ENCODE measurements around the gene FAM177B.

FAM177B gene

DNA sequence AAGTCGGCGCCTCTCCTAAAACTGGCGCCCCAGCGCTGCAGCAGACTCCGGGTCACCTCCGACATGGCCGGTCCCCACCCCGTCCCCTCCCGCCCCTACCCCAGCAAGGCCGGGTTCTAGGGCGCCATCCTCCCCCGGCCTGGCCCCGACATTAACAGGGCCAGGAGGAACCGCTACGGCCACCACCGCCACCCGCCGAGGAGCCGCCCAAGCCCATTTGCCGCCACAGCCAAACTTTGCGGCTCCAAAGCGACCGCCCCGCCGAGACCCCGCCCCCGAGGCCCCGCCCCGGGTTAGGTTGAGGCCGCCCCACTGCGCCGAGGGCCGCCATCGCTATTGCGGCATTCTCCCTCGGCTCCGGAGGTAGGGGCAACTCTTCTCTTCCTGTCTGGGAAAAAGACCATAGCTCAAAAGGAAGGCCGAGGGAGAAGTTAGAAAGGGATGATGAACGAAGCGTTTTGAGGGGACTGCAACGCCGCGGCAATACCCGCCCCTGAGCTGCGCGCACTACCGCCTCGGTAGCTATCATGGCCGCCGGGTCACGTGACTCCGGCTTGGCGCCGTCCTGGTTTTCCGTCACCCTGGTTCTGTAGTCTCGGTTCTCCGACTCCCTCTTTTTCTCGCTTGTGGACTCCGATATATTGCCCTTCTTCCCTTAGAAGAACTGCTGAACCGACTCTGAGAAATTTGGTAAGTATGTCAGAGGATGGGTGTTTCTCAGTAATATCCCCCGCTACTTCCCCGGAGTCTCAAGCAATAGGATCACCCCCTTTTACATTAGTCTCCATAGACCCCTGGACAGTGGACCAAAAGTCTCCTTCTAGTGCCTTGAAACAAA lies 24.5 kb upstream of the FAM177B start, which contains the start of the genes AIDA and BROX:
Gene AIDA (minus strand): TSS at position 239 of the 838 bp plus-strand sequence. CDS start 174 bp downstream, at position 65.
Gene BROX (plus strand): TSS at position 312 of the 838 bp plus-strand sequence. CDS start 3,136 bp downstream, outside the sequence.
- Histone ChIP-seq H3K4me2 (ENCODE audit: low read length, poor library complexity, severe bottlenecking) (peak within 1 kb of the TSS; percentile 80), H3K23ac (ENCODE audit: low read length in 2 of 2) (peak within 1 kb of the TSS in 1 of 2 experiments; percentile 99), H2BK15ac (ENCODE audit: low read depth, poor library complexity, severe bottlenecking) (peak within 1 kb of the TSS; percentile 83), H3K4me1 (ENCODE audit: control insufficient read depth, insufficient read depth, low read depth, low read length) (peaks cover 2% of the 10 kb centered on the region), H2BK120ac (ENCODE audit: low read depth, low read length) (peak within 1 kb of the TSS; percentile 94), H3K27me3 (ENCODE audit: control insufficient read depth in 1 of 2, insufficient read depth in 1 of 2, low read length in 2 of 2) (no peaks in the 10 kb centered on the region), H4K91ac (ENCODE audit: low read length) (peak within 1 kb of the TSS; percentile 90), H3K4ac (ENCODE audit: low read depth in 1 of 2, low read length in 2 of 2) (peak within 1 kb of the TSS; percentile 88 to 90), H3K9ac (ENCODE audit: low read length) (peak within 1 kb of the TSS; percentile 99), H3K36me3 (ENCODE audit: control insufficient read depth in 1 of 2, insufficient read depth in 2 of 2, low read depth in 1 of 2, low read length in 2 of 2) (peaks cover 3 to 39% of the 10 kb centered on the region in 2 experiments), H3K14ac (ENCODE audit: low read length in 2 of 2) (peak within 1 kb of the TSS in 1 of 2 experiments; percentile 72), H2BK5ac (ENCODE audit: low read depth, low read length, poor library complexity, severe bottlenecking) (peak within 1 kb of the TSS; percentile 54), H4K8ac (ENCODE audit: low read length) (peak within 1 kb of the TSS; percentile 95), H3K79me1 (replicated peaks; ENCODE audit: low read length, poor library complexity, severe bottlenecking) (peaks cover 5% of the 10 kb centered on the region), H3K9me3 (ENCODE audit: control insufficient read depth, low read length) (no peaks in the 10 kb centered on the region), H2AFZ (ENCODE audit: low read depth, low read length) (peak within 1 kb of the TSS; percentile 81), H3K27ac (ENCODE audit: low read length, poor library complexity, severe bottlenecking) (peak within 1 kb of the TSS; percentile 97), H2AK5ac (ENCODE audit: low read length, severe bottlenecking) (peak within 1 kb of the TSS; percentile 57), H3K18ac (ENCODE audit: low read depth in 1 of 2, low read length in 2 of 2) (peak within 1 kb of the TSS; percentile 94 to 96), H3K4me3 (ENCODE audit: insufficient read depth in 1 of 2, low read depth in 1 of 2, low read length in 2 of 2) (peak within 1 kb of the TSS; percentile 81 to 98), H2BK12ac (ENCODE audit: low read length in 2 of 2) (peak within 1 kb of the TSS in 1 of 2 experiments; percentile 52)
- WGBS: under 1% methylated on average over 39 of the region's 62 CpGs
- peak; percentile 90 for DNase-seq

DNA sequence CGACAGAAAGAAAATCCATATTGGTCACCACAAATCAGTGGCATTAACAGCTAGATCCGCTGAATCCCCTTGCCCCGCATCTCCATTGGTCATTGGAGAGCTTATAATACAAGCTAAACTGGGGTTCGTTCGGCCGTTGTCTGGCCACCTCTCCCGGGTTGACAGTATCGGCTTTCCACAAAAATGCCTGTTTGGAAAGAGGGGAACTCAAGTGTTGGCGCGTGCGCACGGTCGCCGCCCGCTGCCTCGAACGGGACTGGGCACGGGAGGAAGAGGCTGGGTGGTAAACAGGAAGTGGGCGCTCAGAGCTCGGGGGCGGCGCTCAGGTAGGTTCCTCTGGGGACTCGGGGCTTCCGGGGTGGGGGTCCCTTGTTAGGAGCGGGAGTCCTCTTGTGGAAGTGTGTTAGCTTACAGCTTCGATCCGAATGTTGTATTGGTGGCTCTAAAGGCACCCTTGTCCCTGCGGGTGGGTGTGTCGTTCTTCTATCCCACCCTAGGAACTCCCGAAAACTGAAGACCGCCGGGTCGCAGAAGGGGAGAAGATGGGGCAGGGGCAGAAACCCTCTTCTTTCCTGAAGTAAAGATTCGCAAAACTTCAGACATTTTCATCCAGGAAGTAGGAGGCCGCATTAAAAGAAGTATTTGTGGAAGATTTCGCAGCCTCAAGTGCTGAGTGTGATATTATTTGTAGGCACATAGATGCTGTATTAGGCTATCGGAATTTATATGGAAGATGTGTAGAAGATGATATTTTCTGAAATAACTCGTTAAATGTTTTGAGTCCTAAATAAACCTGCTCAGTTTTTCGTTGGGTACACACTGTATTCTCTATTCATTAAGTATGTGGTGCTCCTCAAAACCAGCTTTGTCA lies 23.7 kb upstream of the FAM177B start:
- peaks cover 2 to 46% of the 10 kb centered on the region in 2 experiments for H3K36me3 ChIP-seq (ENCODE audit: control insufficient read depth in 1 of 2, insufficient read depth in 2 of 2, low read depth in 1 of 2, low read length in 2 of 2)
- under 1% methylated on average over 34 of the region's 39 CpGs for WGBS
- peak overlapping the region; percentile 81 for H2AFZ ChIP-seq (ENCODE audit: low read depth, low read length)
- H3K23ac ChIP-seq (ENCODE audit: low read length in 2 of 2): no peak overlapping the region
- peak overlapping the region; percentile 75 to 92 for H3K4me3 ChIP-seq (ENCODE audit: insufficient read depth in 1 of 2, low read depth in 1 of 2, low read length in 2 of 2)
- H2BK5ac ChIP-seq (ENCODE audit: low read depth, low read length, poor library complexity, severe bottlenecking): peak overlapping the region; percentile 36
- peak; percentile 96 for DNase-seq
- peak overlapping the region in 1 of 2 experiments; percentile 48 for H3K14ac ChIP-seq (ENCODE audit: low read length in 2 of 2)
- H2BK15ac ChIP-seq (ENCODE audit: low read depth, poor library complexity, severe bottlenecking): no peak overlapping the region
- peak overlapping the region; percentile 97 for H3K27ac ChIP-seq (ENCODE audit: low read length, poor library complexity, severe bottlenecking)
- H3K4me2 ChIP-seq (ENCODE audit: low read length, poor library complexity, severe bottlenecking): peak overlapping the region; percentile 64
- H4K8ac ChIP-seq (ENCODE audit: low read length): peak overlapping the region; percentile 41
- no peaks in the 10 kb centered on the region for H3K27me3 ChIP-seq (ENCODE audit: control insufficient read depth in 1 of 2, insufficient read depth in 1 of 2, low read length in 2 of 2)
- H4K91ac ChIP-seq (ENCODE audit: low read length): no peak overlapping the region
- peak overlapping the region; percentile 71 to 94 for H3K18ac ChIP-seq (ENCODE audit: low read depth in 1 of 2, low read length in 2 of 2)
- H2BK120ac ChIP-seq (ENCODE audit: low read depth, low read length): no peak overlapping the region
- H3K79me1 ChIP-seq (replicated peaks; ENCODE audit: low read length, poor library complexity, severe bottlenecking): peaks cover 5% of the 10 kb centered on the region
- H3K9ac ChIP-seq (ENCODE audit: low read length): peak overlapping the region; percentile 99
- no peaks in the 10 kb centered on the region for H3K9me3 ChIP-seq (ENCODE audit: control insufficient read depth, low read length)
- H2AK5ac ChIP-seq (ENCODE audit: low read length, severe bottlenecking): peak overlapping the region; percentile 57
- H2BK12ac ChIP-seq (ENCODE audit: low read length in 2 of 2): peak overlapping the region in 1 of 2 experiments; percentile 52
- H3K4me1 ChIP-seq (ENCODE audit: control insufficient read depth, insufficient read depth, low read depth, low read length): peaks cover 2% of the 10 kb centered on the region
- peak overlapping the region; percentile 61 to 88 for H3K4ac ChIP-seq (ENCODE audit: low read depth in 1 of 2, low read length in 2 of 2)

DNA sequence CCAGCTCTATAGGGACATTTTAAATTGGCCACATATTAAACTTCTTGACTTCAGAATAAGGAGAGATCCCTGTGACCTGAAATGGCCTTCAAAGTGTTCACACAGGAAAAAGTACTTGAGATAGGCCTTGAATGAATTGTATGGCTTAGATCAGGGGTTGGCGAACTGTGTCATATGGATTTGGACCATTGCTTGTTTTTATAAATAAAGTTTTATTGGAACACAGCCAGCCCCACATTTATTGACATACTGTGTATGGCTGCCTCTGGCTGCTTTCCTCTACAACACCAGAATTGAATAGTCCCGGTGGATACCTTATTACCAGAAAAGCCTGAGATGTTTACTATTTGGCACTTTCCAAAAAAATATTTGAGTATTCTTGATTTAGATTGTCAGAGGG lies 20.6 kb upstream of the FAM177B start:
- Histone ChIP-seq H3K9me3 (ENCODE audit: control insufficient read depth, low read length) (no peaks in the 10 kb centered on the region), H2BK120ac (ENCODE audit: low read depth, low read length) (no peak overlapping the region)

More for the DNA sequence above, 20.6 kb upstream of the FAM177B start:
- Histone ChIP-seq H2AK5ac (ENCODE audit: low read length, severe bottlenecking) (no peak overlapping the region), H3K4me1 (ENCODE audit: control insufficient read depth, insufficient read depth, low read depth, low read length) (peaks cover 2% of the 10 kb centered on the region), H3K27ac (ENCODE audit: low read length, poor library complexity, severe bottlenecking) (no peak overlapping the region), H4K8ac (ENCODE audit: low read length) (no peak overlapping the region), H3K4me2 (ENCODE audit: low read length, poor library complexity, severe bottlenecking) (no peak overlapping the region), H3K23ac (ENCODE audit: low read length in 2 of 2) (no peak overlapping the region), H3K18ac (ENCODE audit: low read depth in 1 of 2, low read length in 2 of 2) (no peak overlapping the region), H3K27me3 (ENCODE audit: control insufficient read depth in 1 of 2, insufficient read depth in 1 of 2, low read length in 2 of 2) (no peaks in the 10 kb centered on the region), H3K79me1 (replicated peaks; ENCODE audit: low read length, poor library complexity, severe bottlenecking) (peaks cover 7% of the 10 kb centered on the region), H2BK12ac (ENCODE audit: low read length in 2 of 2) (no peak overlapping the region), H2BK15ac (ENCODE audit: low read depth, poor library complexity, severe bottlenecking) (no peak overlapping the region), H3K14ac (ENCODE audit: low read length in 2 of 2) (no peak overlapping the region), H4K91ac (ENCODE audit: low read length) (no peak overlapping the region), H3K4ac (ENCODE audit: low read depth in 1 of 2, low read length in 2 of 2) (no peak overlapping the region), H2BK5ac (ENCODE audit: low read depth, low read length, poor library complexity, severe bottlenecking) (no peak overlapping the region), H3K36me3 (ENCODE audit: control insufficient read depth in 1 of 2, insufficient read depth in 2 of 2, low read depth in 1 of 2, low read length in 2 of 2) (peaks cover 4 to 64% of the 10 kb centered on the region in 2 experiments), H3K9ac (ENCODE audit: low read length) (no peak overlapping the region), H3K4me3 (ENCODE audit: insufficient read depth in 1 of 2, low read depth in 1 of 2, low read length in 2 of 2) (no peak overlapping the region), H2AFZ (ENCODE audit: low read depth, low read length) (no peak overlapping the region)
- DNase-seq: no peak
- WGBS: 100% methylated on average over 2 of the region's 2 CpGs
